GM12892 (cell line): Measurements from ENCODE around the gene SRCIN1.

Experiments
- DNase-seq: peaks from one replicate; pipeline ENCODE4 v3.0.0; 2011; ENCODE audit not compliant: insufficient read length
- FAIRE-seq: peaks from 2 replicates; lab custom pipeline; 2011; peaks lifted over from hg19 to GRCh38; lab: Jason Lieb, UNC
- POLR2A ChIP-seq: IDR thresholded peaks from 2 replicates; pipeline ENCODE4 v1.6.1; 2011; ENCODE audit warnings: low read depth, low read length, control low read depth
- POLR2AphosphoS5 ChIP-seq: IDR thresholded peaks from 2 replicates; pipeline ENCODE4 v1.6.1; 2011; ENCODE audit warnings: low read depth, low read length, control low read depth
- TAF1 ChIP-seq: IDR thresholded peaks from 2 replicates; pipeline ENCODE4 v1.6.1; 2011; ENCODE audit warnings: low read depth, mild to moderate bottlenecking, control low read depth, low read length, borderline replicate concordance

The SRCIN1 gene

GRCh38 chr17:38569701-38570512, 35.8 kb downstream of the SRCIN1 start:
- TF ChIP-seq POLR2AphosphoS5: no peak
- no peak for TF ChIP-seq POLR2A
- TF ChIP-seq TAF1: no peak
- no peak for FAIRE-seq

GRCh38 chr17:38568845-38569510, 36.8 kb downstream of the SRCIN1 start:
- FAIRE-seq (no peak), DNase-seq (no peak)
- no peak for TF ChIP-seq POLR2A
- TF ChIP-seq POLR2AphosphoS5: no peak
- no peak for TF ChIP-seq TAF1

More at GRCh38 chr17:38569701-38570512, 35.8 kb downstream of the SRCIN1 start:
- no peak for DNase-seq

DNA sequence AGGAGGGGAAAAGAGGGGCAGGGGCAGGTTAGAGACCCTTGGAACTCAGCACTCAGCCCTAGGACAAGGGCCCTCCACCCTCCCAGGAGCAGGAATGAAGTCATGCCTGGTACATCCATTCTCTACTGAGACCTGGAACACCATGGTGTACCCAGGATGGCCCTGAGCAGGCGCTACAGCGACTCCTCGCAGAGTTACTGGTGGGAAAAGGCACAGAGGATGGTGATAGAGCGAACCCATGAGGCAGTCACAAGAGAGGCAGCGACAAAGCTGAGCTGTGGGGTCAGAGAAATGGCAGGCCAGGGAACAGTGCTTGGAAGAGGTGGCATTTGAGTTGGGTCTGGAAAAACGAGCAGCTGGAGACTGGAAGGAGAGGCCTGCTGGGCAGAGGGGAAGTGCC, 37.5 kb downstream of the SRCIN1 start:
- DNase-seq (no peak), FAIRE-seq (no peak)
- TF ChIP-seq POLR2A: no peak
- no peak for TF ChIP-seq TAF1
- TF ChIP-seq POLR2AphosphoS5: no peak

GRCh38 chr17:38567350-38567749, 38.4 kb downstream of the SRCIN1 start:
- FAIRE-seq (no peak), DNase-seq (no peak)
- TF ChIP-seq TAF1: no peak
- no peak for TF ChIP-seq POLR2A
- TF ChIP-seq POLR2AphosphoS5: no peak

DNA sequence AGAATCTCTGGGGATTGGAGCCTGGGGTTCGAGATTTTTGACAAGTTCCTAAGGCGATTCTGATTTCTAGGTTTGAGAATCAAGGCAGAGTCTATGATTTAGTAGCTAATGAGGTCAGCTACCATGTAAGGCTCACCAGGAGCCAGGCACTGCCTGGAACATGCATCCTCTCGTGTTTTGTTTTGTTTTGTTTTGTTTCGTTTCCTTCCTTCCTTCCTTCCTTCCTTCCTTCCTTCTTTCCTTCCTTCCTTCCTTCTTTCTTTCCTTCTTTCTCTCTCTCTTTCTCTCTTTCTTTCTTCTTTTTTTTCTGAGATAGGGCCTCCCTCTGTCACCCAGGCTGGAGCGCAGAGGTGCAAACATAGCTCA, 39.1 kb downstream of the SRCIN1 start:
- TF ChIP-seq TAF1: no peak
- TF ChIP-seq POLR2AphosphoS5: no peak
- no peak for TF ChIP-seq POLR2A
- FAIRE-seq: no peak
- DNase-seq: no peak

DNA sequence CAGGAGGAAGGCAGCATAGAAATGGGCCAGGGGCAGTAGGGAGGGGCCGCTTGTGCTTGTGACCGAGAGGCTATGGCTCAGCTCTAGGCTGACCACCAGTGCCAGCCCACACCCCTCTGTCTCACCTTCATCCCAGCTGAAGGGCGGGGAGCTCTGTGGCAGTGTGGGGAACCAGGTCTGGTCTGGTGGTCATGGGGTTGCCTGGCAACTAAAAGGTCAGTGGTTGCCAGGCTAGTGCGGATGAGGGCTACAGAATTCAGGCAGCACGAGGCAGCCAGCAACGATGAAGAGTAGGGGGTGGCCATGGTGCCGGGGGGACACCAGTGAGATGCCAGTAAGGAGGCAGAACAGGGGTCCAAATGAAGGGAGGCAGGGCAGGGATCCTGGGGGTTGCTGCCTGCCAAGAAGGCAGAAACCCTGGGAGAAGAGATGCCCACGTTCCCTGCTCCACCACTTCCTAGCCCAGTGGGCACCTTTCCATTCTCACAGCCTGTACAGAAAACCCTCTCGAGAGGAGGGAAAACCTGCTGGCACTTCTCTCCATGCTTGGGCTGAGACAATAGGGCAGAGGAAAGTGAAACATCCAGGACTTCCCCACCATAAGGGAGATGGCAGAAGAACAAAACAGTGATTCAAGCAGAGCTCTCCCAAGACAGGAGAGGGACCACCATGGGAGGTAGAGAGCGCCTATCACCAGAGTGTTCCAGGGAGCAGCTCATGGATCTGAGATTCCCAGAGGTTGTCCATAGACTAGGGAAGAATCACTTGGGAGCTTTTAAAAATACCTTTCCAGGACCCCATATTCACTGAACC, 39.7 kb downstream of the SRCIN1 start:
- FAIRE-seq (no peak), DNase-seq (no peak)
- TF ChIP-seq TAF1 (no peak), POLR2AphosphoS5 (no peak), POLR2A (no peak)

DNA sequence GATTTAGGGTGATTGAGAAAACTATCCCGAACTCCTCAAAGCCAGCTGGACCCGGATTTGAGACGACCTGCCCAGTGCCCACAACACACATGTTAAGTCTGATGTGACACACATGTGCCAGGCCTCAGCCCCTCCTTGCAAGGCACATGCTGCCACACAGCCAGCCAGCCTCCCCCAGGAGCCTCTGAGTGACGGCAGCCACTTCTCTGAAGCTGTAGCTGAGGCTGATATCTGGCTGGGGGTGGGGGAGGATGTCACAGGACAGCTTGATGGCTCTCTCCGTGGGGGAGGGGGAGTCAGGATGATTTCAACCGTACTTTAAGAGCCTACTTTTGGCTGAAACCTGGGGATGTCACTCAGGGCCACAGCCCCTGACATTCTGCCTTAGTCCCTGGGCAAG, 40.9 kb downstream of the SRCIN1 start:
- no peak for FAIRE-seq
- TF ChIP-seq POLR2AphosphoS5: no peak
- TF ChIP-seq TAF1: no peak
- no peak for TF ChIP-seq POLR2A
- DNase-seq: no peak

- TF ChIP-seq POLR2AphosphoS5: no peak
- no peak for TF ChIP-seq TAF1
- no peak for TF ChIP-seq POLR2A
- FAIRE-seq (no peak), DNase-seq (no peak)
Observed at GRCh38 chr17:38564254-38564837, 41.4 kb downstream of the SRCIN1 start.

- no peak for FAIRE-seq
- TF ChIP-seq POLR2A (no peak), POLR2AphosphoS5 (no peak), TAF1 (no peak)
- no peak for DNase-seq
Observed at GRCh38 chr17:38563362-38564253, 42.1 kb downstream of the SRCIN1 start.

- no peak for FAIRE-seq
- TF ChIP-seq TAF1: no peak
- no peak for DNase-seq
Observed at GRCh38 chr17:38562903-38563302, 42.8 kb downstream of the SRCIN1 start.

- FAIRE-seq (no peak), DNase-seq (no peak)
- no peak for TF ChIP-seq POLR2AphosphoS5
- no peak for TF ChIP-seq TAF1
- TF ChIP-seq POLR2A: no peak
Observed at GRCh38 chr17:38562215-38562569, 43.6 kb downstream of the SRCIN1 start.
